ENCODE results near the gene CHP1. TPM values are rescaled to one million over a fixed set of nuclear protein-coding genes. Genes with fewer than 3 reads are reported as not detected.

Gene CHP1
- total and polyA plus RNA-seq, 9 of the 15 experiments (the other 6 are each of a cell fraction or from before 2014, with no cell fraction given): 31.7 to 83.4 (median 67.6) TPM

DNA sequence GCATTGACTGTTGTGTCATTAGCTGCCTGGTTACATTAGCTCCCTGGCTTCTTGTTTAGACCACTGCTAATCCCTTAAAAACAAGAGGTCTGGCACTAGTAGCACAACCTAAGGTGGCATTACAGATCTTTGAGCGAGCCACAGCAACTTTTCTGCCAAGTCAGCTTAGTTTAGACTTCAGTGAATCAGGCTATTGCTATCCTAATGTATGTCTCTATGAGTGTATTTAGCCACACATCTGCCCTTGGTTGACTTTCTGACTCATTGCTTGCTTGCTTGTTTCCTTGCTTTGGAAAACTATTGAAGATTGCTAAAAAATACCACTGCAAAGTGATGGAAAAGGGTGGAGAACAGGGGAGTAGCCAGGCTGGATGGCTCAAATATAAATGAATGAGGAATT lies 50.2 kb downstream of the CHP1 start (continued):
- TF ChIP-seq TRIM25 (IDR thresholded peaks at IDR 0.05; ENCODE audit: borderline replicate concordance): no peak
- no peak for TF ChIP-seq TCFL5 (CRISPR knock-in tag; conservative IDR thresholded peaks at IDR 0.05)
- TF ChIP-seq, protein P1, sequence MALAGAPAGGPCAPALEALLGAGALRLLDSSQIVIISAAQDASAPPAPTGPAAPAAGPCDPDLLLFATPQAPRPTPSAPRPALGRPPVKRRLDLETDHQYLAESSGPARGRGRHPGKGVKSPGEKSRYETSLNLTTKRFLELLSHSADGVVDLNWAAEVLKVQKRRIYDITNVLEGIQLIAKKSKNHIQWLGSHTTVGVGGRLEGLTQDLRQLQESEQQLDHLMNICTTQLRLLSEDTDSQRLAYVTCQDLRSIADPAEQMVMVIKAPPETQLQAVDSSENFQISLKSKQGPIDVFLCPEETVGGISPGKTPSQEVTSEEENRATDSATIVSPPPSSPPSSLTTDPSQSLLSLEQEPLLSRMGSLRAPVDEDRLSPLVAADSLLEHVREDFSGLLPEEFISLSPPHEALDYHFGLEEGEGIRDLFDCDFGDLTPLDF (CRISPR knock-in tag; IDR thresholded peaks at IDR 0.05): no peak
- no peak for TF ChIP-seq GABPA (tag; conservative IDR thresholded peaks at IDR 0.05; ENCODE audit: low read depth)
- no peak for TF ChIP-seq SRSF3 (IDR thresholded peaks at IDR 0.05; ENCODE audit: insufficient read depth, low read length)
- no peak for TF ChIP-seq THAP7 (CRISPR knock-in tag; IDR thresholded peaks at IDR 0.05)
- TF ChIP-seq MAFK (IDR thresholded peaks at IDR 0.05; ENCODE audit: low read length): peak; percentile 72; the same call in 1 of the 2 replicates
- TF ChIP-seq ERF (CRISPR knock-in tag; IDR thresholded peaks at IDR 0.05): no peak
- no peak for TF ChIP-seq DDX20 (tag; IDR thresholded peaks at IDR 0.05; ENCODE audit: low read depth)
- TF ChIP-seq, protein P2, sequence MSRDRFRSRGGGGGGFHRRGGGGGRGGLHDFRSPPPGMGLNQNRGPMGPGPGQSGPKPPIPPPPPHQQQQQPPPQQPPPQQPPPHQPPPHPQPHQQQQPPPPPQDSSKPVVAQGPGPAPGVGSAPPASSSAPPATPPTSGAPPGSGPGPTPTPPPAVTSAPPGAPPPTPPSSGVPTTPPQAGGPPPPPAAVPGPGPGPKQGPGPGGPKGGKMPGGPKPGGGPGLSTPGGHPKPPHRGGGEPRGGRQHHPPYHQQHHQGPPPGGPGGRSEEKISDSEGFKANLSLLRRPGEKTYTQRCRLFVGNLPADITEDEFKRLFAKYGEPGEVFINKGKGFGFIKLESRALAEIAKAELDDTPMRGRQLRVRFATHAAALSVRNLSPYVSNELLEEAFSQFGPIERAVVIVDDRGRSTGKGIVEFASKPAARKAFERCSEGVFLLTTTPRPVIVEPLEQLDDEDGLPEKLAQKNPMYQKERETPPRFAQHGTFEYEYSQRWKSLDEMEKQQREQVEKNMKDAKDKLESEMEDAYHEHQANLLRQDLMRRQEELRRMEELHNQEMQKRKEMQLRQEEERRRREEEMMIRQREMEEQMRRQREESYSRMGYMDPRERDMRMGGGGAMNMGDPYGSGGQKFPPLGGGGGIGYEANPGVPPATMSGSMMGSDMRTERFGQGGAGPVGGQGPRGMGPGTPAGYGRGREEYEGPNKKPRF (IDR thresholded peaks at IDR 0.05; ENCODE audit: low read depth, low read length): no peak
- TF ChIP-seq, protein P3, sequence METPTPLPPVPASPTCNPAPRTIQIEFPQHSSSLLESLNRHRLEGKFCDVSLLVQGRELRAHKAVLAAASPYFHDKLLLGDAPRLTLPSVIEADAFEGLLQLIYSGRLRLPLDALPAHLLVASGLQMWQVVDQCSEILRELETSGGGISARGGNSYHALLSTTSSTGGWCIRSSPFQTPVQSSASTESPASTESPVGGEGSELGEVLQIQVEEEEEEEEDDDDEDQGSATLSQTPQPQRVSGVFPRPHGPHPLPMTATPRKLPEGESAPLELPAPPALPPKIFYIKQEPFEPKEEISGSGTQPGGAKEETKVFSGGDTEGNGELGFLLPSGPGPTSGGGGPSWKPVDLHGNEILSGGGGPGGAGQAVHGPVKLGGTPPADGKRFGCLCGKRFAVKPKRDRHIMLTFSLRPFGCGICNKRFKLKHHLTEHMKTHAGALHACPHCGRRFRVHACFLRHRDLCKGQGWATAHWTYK (CRISPR knock-in tag; IDR thresholded peaks at IDR 0.05): no peak
- TF ChIP-seq MLX (CRISPR knock-in tag; conservative IDR thresholded peaks at IDR 0.05): no peak

All from K562 (cell line).